Cardiac atrium fibroblast (primary cell): ENCODE data around the gene ETFB. TPM values are rescaled to one million over a fixed set of nuclear protein-coding genes. Genes with fewer than 3 reads are reported as not detected.

Experiments
- total RNA-seq: library from RNA; depleted of rRNA; stranded (reverse); fragments of >200 nt; gene quantifications from 2 replicates; pipeline ENCODE4 v1.2.3, GENCODE V29; 2015

Gene ETFB
- 153 and 165 TPM in 2 replicates for total RNA-seq

GRCh38 chr19:51365965-51366388 lies at the start of gene ETFB:
ETFB (minus strand) TSS chr19:51366388; CDS start chr19:51366326, 62 bp downstream.

GRCh38 chr19:51387924-51388389 lies 21.8 kb upstream of the ETFB start, which contains the start of gene LIM2:
LIM2 (minus strand) TSS chr19:51387974; CDS start chr19:51387443, 531 bp downstream.

GRCh38 chr19:51372649-51373504 lies 6.7 kb upstream of the ETFB start, which contains the start of gene NKG7:
NKG7 (minus strand) TSS chr19:51372654; CDS start chr19:51372535, 119 bp downstream.

GRCh38 chr19:51368366-51369282 lies 2.4 kb upstream of the ETFB start, which contains the start of gene CLDND2:
CLDND2 (minus strand) TSS chr19:51369003; CDS start chr19:51368577, 426 bp downstream.

GRCh38 chr19:51341976-51342580 lies 24.1 kb downstream of the ETFB start, which contains the start of gene VSIG10L:
VSIG10L (minus strand) TSS chr19:51342139; CDS start chr19:51342124, 15 bp downstream.

GRCh38 chr19:51311351-51312257 lies 54.6 kb downstream of the ETFB start, which contains the start of gene IGLON5:
IGLON5 (plus strand) TSS chr19:51311644; CDS start chr19:51311848, 204 bp downstream.

Other genes starting within 250 kb of the ETFB start
- gene SIGLEC9, start 241.5 kb downstream of the ETFB start, total RNA-seq = not detected in 2 replicates
- not detected in 2 replicates for gene SIGLEC7, start 224.1 kb downstream of the ETFB start, total RNA-seq
- not detected in 2 replicates for gene CD33, start 141.3 kb downstream of the ETFB start, total RNA-seq
- gene SIGLECL1, start 115.3 kb downstream of the ETFB start, total RNA-seq = not detected in 2 replicates
- 0.32 and 0.90 TPM in 2 replicates for gene IGLON5, start 54.7 kb downstream of the ETFB start, total RNA-seq
- gene VSIG10L, start 24.2 kb downstream of the ETFB start, total RNA-seq = 0.18 and 0.49 TPM in 2 replicates
- gene CLDND2, start 2.6 kb upstream of the ETFB start, total RNA-seq = not detected in 2 replicates
- not detected in 2 replicates for gene NKG7, start 6.3 kb upstream of the ETFB start, total RNA-seq
- not detected in 2 replicates for gene LIM2, start 21.6 kb upstream of the ETFB start, total RNA-seq
- gene C19orf84, start 24.2 kb upstream of the ETFB start, total RNA-seq = not detected in 2 replicates
- gene SIGLEC10, start 51.3 kb upstream of the ETFB start, total RNA-seq = not detected in 2 replicates
- gene SIGLEC8, start 92.1 kb upstream of the ETFB start, total RNA-seq = not detected in 2 replicates
- gene CEACAM18, start 112.2 kb upstream of the ETFB start, total RNA-seq = not detected in 2 replicates
- not detected in 2 replicates for gene SIGLEC12, start 135.4 kb upstream of the ETFB start, total RNA-seq
- 0.36 TPM in 1 of 2 replicates, not detected in the other for gene SIGLEC6, start 165.3 kb upstream of the ETFB start, total RNA-seq
- 3.6 and 10.7 TPM in 2 replicates for gene ZNF175, start 204.9 kb upstream of the ETFB start, total RNA-seq